Upper lobe of right lung (tissue), 1 donor: Measurements from ENCODE around the gene EXT2. TPM values are rescaled to one million over a fixed set of nuclear protein-coding genes. Genes with fewer than 3 reads are reported as not detected.

ENCODE experiments used
- ATAC-seq: fragments of 200-7000 bp; cut with Tn5 transposase; one replicate; pipeline ENCODE4 v1.9.1; 2020; ENCODE audit warnings: mild to moderate bottlenecking, moderate library complexity
- DNase-seq: peaks from one replicate; pipeline ENCODE4 v3.0.0-alpha.2; 2020
- H3K27ac ChIP-seq: fragments of 200-600 bp; one replicate; pipeline ENCODE4 v1.8.0; 2022
- H3K27me3 ChIP-seq: fragments of 200-600 bp; one replicate; pipeline ENCODE4 v1.8.0; 2022; ENCODE audit warnings: mild to moderate bottlenecking
- H3K36me3 ChIP-seq: fragments of 200-600 bp; one replicate; pipeline ENCODE4 v1.8.0; 2022
- H3K4me1 ChIP-seq: fragments of 200-600 bp; one replicate; pipeline ENCODE4 v1.8.0; 2022
- H3K4me3 ChIP-seq: fragments of 200-600 bp; one replicate; pipeline ENCODE4 v1.8.0; 2022; ENCODE audit warnings: mild to moderate bottlenecking
- H3K9me3 ChIP-seq: fragments of 200-600 bp; one replicate; pipeline ENCODE4 v1.8.0; 2022
- intact Hi-C: fragments of 100-400 bp; cut with DNase I; formaldehyde crosslinking; loops from one replicate; pipeline ENCODE4 v1.11.0; 2022
- total RNA-seq: library from RNA; stranded (reverse); fragmentation: NEBNext Ultra II Directional; extraction: Animal tissue kit (Norgen Biotek cat#: 25700); gene quantifications from one replicate; pipeline ENCODE4 v1.2.1, GENCODE V29; 2021
- TF ChIP-seq, protein P1 (sequence below): fragments of 200-600 bp; IDR thresholded peaks from one replicate; pipeline ENCODE4 v1.8.0; 2022; ENCODE audit warnings: antibody characterized with exemption
- donor health status: DM: no; HTN: yes; CAD: no; lungs with severe emphysema.

Gene EXT2
- total RNA-seq, 1 donor from 2014 or later = 61.2 TPM

DNA sequence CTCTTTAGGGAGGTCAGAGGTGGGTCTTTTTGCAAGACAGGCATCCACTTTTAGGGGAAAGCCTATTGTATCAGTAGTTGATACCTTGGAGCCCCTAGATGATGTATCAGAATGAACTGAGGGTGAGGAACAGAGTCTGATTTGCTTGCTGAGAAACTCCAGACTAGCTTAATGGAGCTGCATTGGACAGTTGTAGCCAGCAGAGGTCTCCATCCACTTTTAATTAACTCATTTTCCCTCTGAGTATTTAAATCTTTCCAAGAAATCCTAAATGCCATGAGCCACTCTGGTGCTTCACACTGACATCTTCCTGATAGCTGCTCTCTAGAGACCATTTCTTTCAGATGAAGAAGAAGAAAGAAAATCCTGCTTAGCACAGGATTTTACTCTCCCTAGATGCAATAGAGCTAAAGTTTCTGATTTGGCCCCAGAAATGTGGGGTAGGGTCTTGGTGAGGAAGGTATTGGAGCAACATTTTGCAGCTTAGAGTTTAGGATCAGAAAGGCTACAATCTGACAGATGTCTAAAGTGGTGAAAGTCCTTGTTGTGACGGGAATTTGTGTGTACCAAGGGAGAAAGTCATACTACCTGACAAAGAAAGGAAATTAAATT lies 38.0 kb downstream of the EXT2 start:
- intact Hi-C loops = no loop called here
- Histone ChIP-seq H3K4me1 (no peaks in the 10 kb centered on the region), H3K4me3 (no peak overlapping the region), H3K27me3 (no peaks in the 10 kb centered on the region), H3K9me3 (no peaks in the 10 kb centered on the region), H3K36me3 (peaks cover 68% of the 10 kb centered on the region), H3K27ac (no peak overlapping the region)
- TF ChIP-seq, protein P1, sequence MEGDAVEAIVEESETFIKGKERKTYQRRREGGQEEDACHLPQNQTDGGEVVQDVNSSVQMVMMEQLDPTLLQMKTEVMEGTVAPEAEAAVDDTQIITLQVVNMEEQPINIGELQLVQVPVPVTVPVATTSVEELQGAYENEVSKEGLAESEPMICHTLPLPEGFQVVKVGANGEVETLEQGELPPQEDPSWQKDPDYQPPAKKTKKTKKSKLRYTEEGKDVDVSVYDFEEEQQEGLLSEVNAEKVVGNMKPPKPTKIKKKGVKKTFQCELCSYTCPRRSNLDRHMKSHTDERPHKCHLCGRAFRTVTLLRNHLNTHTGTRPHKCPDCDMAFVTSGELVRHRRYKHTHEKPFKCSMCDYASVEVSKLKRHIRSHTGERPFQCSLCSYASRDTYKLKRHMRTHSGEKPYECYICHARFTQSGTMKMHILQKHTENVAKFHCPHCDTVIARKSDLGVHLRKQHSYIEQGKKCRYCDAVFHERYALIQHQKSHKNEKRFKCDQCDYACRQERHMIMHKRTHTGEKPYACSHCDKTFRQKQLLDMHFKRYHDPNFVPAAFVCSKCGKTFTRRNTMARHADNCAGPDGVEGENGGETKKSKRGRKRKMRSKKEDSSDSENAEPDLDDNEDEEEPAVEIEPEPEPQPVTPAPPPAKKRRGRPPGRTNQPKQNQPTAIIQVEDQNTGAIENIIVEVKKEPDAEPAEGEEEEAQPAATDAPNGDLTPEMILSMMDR = peak; percentile 47
- ATAC-seq (no peak), DNase-seq (no peak)

DNA sequence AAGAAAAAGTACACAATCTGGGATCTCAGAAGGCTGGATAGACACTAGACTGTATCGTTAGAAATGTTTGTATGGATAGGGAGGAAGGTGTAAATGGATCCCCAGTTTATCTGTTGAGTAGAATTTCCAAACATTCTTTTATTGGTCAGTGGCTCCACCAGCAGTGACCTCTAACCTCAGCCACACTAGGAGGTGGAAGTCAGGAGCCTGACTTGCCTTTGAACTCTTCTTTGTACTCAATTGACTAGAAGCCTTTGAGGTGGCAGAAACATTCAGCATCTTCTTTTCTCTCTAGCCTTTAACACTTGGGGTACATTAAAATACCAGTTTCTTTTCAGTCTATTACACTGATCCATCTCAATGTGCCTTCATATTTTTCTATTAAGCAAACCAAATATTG lies 39.1 kb downstream of the EXT2 start:
- Histone ChIP-seq H3K27me3 (no peaks in the 10 kb centered on the region), H3K4me3 (no peak overlapping the region), H3K9me3 (no peaks in the 10 kb centered on the region), H3K4me1 (no peaks in the 10 kb centered on the region), H3K27ac (no peak overlapping the region), H3K36me3 (peaks cover 56% of the 10 kb centered on the region)
- intact Hi-C loops = no loop called here
- DNase-seq (no peak), ATAC-seq (no peak)
- TF ChIP-seq, protein P1 = no peak

DNA sequence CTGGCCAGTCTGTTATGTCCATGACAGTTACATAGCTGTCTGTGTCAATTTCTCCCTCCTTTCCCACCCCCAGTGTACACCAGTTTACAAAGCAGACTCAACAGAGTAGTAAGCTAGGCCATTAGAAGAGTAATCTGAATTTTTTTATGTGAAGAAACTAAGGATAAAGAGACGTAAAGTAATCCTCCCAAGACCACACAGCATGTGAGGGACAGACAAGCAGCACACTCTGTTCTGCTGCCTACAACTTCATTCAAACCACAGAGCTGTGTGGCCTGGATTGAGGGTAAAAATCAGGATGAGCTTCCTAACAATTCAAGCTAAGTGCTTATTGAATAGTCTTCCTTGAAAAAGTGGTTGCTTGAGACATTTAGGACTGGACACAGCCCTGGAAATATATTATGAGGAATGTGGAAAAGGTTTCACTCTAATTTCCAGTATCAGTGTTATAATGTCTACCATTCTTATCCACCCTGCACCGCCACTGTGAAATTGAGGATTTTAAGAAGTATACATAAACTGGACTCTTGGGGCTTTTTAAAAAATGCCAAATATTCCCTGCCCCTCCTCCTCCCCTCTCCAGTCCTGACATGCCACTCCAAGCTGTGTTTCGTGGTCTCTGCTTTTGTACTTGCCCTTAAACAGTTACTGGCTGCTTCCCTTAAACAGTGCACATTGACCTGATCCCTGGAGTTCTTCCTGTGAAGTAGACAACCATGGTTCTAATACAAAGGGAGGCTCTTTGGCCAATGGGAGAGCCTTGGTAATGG lies 40.9 kb downstream of the EXT2 start:
- Histone ChIP-seq H3K27ac (no peak overlapping the region), H3K4me1 (no peaks in the 10 kb centered on the region), H3K36me3 (peaks cover 39% of the 10 kb centered on the region), H3K27me3 (no peaks in the 10 kb centered on the region), H3K9me3 (no peaks in the 10 kb centered on the region), H3K4me3 (no peak overlapping the region)
- intact Hi-C loops = no loop called here
- TF ChIP-seq, protein P1 = no peak
- ATAC-seq (no peak), DNase-seq (no peak)

DNA sequence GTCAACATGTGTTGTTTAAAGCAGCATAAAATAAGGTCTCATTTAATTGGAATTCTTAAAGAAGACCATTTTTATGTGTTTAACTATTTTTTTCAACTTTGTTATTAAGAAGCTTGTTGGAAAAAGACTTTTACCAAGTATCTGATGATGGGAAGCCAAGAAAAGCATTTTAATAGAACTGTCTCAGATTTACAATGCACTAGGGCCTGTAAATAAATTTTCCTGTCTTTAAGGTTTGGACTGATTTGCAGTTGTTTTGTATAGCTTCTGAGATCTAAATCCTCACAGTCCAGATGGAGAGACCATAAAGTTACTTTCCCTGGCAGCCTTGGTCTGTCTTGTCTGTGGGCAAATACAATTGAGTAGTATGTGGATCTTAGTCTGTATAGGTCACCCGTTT lies 41.6 kb downstream of the EXT2 start:
- no peak for ATAC-seq
- TF ChIP-seq, protein P1 = no peak
- no peaks in the 10 kb centered on the region for H3K9me3 ChIP-seq
- DNase-seq = no peak
- H3K4me1 ChIP-seq = no peaks in the 10 kb centered on the region
- no peak overlapping the region for H3K27ac ChIP-seq
- intact Hi-C loops = no loop called here
- H3K27me3 ChIP-seq = no peaks in the 10 kb centered on the region
- H3K4me3 ChIP-seq = no peak overlapping the region
- peaks cover 32% of the 10 kb centered on the region for H3K36me3 ChIP-seq

DNA sequence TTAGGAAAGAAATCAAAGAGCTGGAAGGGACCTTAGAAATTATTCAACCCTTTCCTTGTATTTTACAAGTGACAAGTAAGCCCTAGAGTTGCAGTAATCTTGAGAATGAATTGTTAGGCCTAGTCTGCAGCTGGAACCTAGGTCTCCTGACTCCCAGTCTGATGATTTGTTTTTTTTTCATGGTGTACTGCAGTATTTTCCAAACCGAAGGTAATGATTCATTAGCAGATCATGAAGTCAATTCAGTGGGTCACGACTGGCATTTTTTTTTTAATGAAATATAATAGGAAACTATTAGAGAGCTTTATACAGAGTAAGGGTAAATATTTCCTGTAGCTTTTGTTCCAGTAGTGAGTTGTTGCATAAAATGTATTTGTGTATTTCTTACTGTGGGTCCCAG lies 42.8 kb downstream of the EXT2 start:
- TF ChIP-seq, protein P1 = no peak
- H3K36me3 ChIP-seq = peaks cover 27% of the 10 kb centered on the region
- ATAC-seq (no peak), DNase-seq (no peak)
- no peaks in the 10 kb centered on the region for H3K27me3 ChIP-seq
- H3K4me1 ChIP-seq = no peaks in the 10 kb centered on the region
- no peak overlapping the region for H3K4me3 ChIP-seq
- H3K9me3 ChIP-seq = no peaks in the 10 kb centered on the region
- H3K27ac ChIP-seq = no peak overlapping the region
- intact Hi-C loops = no loop called here
